Daoy (cell line): ENCODE results near the gene COL25A1. TPM values are rescaled to one million over a fixed set of nuclear protein-coding genes. Genes with fewer than 3 reads are reported as not detected.
"Not testable (repeated sequence)": the region's sequence is repeated elsewhere in the genome, so short reads cannot be mapped to it uniquely, and the experiment has no call there.

Source experiments
- DNase-seq: peaks from one replicate; pipeline ENCODE4 v3.0.0-alpha.2; 2015; ENCODE audit warnings: low read depth
- total RNA-seq: library from RNA; depleted of rRNA; stranded (reverse); fragments of >200 nt; shearing (Covaris generic); gene quantifications from 2 replicates; pipeline ENCODE4 v1.2.3, GENCODE V29; 2014

COL25A1 gene
- total RNA-seq, 1 experiment from 2014 or later: 0.74 TPM

DNA sequence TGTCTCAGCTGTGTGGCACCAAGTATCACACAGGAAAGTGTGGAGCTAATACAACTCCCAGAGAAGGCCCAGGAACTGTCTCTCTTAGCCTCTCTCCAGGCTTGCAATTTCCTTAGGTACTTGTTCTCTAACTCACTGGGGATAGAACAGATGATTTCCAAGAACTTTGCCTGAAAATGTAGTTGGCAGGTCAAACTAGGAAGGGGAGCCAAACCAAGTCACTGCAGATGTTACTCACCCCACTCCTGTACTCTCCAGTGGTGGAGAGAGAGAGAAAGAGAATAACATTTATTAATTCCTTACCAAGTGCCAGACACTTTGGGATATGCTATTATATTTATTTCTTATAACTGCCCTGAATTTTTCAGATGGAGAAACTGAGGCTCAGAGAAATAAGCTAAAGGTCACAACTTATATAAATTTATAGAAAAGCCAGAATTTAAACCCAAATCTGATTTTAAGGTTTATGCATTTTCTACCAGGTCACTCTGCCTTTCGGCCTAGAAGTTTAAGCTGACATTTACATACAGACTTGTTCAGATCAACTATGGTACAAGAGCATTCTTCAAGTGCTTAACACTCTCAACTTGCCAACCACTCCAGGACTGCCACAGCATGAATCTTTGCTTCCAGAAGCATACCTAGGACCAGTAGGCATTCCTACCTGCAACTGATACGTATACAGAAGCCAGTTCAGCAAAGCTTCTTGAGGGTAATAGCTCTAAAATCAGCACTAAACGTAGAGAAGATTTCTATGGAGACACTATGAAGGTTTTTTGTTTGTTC lies 291.0 kb downstream of the COL25A1 start:
- no peak for DNase-seq

- DNase-seq: no peak
These were observed 291.9 kb downstream of the COL25A1 start for GRCh38 chr4:109010521-109010920.

DNA sequence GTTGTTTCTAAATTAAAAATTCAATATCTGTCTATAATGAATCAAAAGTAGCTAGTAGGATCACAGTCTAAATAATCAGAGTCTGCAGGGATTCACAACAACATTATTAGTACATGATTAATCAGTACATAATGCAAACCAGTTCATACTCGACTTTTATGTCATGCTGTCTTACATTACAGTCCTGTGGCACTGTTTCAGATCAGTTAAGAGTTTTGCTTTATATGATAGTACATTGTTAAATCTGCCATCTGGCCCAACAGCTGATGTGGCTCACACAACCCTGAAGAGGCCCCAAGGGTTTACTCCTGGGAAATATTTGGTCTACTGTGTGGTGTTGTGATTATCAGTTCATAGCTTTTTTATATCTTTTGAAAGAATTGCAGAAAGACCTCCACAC lies 292.5 kb downstream of the COL25A1 start:
- no peak for DNase-seq

DNA sequence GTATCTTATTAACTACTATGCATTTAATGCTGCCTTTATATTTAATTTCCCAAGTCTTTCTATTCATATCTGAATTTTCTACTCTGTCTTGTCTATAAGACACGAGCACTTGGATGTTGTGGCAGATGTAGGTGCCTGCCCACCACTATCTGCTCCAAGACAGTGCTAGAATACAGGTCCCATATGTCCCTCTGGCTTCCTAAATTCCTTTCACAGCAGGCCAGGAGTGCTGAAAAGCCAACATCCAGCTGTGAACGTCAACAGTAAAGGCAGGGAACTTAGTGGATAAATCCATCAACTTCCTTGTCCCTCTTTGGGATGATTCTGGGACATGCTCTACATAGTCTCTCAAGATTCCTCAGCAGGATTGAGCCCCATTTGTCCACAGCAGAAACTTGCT lies 294.5 kb downstream of the COL25A1 start:
- no peak for DNase-seq

GRCh38 chr4:109005523-109005922 lies 296.9 kb downstream of the COL25A1 start:
- peak; percentile 21 for DNase-seq

DNA sequence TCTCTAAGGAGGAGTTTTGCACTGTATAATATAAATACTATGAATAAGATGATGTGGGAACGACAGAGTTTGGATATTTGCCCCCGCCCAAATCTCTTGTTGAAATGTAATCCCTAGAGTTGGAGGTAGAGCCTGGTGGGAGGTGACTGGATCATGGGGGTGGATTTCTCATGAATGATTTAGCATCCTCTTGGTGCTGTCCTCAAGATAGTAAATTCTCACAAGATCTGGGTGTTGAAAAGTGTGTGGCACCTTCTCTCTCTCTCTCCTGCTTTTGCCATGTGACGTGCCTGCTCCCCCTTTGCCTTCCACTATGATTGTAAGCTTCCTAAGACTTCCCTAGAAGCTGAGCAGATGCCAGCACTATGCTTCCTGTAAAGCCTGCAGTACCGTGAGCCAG lies 298.0 kb downstream of the COL25A1 start:
- DNase-seq: no peak

DNA sequence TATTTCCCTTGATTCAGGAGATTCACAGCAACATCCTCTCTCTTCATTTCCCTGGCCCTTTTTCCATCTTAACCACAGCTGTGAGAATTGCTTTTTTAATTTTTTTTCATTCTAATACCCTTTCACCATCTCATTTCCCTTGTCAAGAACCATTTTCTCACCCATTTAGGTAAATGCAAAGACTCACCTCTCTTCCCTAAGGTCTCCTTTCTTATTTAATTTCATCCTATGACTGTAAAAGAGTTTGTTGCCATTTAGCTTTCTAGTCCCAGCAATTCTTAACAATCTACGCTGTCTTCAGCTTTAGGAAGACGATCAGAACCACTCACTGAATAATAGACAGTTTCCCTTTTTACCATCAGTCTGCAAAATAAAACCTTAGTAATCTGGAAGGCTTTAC lies 298.5 kb downstream of the COL25A1 start:
- DNase-seq: no peak

- DNase-seq: peak; percentile 15
These were observed 310.7 kb downstream of the COL25A1 start for GRCh38 chr4:108991551-108992328.

DNA sequence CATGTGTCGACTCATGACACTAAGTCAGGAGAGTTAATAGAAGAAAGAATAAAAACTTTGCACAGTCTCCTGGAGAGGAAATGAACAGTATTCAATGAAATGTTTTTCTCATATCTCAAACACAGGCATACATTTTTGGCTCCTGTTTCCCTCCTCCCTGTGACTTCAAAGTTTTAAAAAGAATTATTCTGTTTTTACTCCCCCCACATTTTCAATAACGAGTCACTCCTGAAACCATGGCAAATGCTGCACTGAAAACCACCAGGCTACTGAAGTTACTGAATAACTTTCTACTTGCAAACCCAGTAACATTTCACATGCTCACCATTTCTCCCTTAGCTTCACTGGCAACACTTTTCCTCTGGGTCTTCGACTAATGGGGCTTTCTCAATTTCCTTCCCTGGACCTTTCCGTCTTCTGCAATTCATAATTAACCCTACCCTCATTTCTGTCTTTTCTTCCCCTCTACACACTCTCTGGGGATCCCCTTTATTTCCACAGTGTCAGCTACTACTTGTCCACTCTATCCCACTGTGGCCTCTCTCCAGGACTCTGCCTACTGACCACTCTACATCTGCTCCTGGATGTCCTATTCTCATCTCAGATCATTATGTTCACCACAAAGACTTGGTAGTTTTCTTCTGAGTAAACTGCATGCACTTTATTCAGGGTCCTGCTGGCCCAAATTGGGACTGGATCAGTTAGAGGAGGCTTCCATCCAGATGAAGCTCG lies 313.8 kb downstream of the COL25A1 start:
- no peak for DNase-seq

GRCh38 chr4:108984495-108984894 lies 318.0 kb downstream of the COL25A1 start:
- DNase-seq: not testable (repeated sequence)

DNA sequence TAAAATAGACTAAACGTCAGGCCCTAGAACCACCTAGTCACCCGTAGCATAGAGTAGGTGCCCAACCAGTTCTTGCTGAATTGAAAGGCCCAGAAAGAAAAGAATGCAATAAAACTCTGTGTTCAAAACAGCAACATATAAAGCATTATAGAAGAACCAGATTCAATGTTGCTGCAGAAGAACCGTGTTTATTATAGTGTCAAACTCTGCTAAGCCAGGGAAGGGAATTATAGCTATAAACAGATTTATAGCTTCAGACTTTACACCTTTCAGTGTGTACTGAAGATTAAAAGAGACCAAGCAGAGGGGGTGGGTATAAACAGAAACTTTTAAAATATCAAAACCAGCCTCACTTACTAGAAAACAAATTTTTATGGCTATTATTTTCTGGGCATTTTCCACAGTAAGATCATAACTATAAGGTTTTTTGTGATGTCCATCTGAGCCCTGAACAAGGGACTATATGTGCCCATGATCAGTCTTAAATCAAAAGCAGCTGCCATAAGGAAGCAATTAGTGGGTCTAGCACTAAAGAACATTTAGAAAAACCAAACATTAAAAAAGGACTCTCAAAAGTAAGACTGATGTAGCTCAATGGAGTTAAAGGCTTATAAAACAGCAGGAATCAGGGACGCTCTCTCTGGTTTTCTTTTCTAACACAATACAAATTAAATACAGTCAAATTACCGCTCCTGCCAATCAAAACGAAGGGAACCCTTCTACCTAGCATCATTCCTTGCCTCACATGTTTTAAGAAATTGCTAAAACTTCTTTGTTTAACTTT lies 319.9 kb downstream of the COL25A1 start:
- DNase-seq: no peak

GRCh38 chr4:108980455-108981239 lies 321.8 kb downstream of the COL25A1 start:
- no peak for DNase-seq

DNA sequence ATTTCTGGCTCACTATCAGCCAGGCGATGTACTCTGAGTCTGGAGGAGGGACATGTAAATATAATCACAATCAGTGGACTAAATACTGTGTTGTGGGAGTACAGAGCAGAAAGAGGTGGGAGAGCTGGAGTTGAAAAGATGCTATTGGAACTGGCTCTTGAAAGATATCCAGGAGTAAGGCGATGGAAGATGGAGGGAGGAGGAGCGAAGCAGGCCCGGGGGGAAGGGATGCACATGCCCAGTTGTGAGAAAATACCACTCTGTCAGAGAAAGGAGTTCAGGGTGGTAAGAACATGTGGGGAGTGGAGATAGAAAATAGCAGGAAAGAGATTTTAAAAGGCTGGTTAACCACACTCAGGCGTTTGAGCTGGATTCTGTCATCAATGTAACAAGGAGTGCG lies 322.7 kb downstream of the COL25A1 start:
- no peak for DNase-seq

GRCh38 chr4:108978066-108978465 lies 324.4 kb downstream of the COL25A1 start:
- no peak for DNase-seq

- DNase-seq: no peak
These were observed 329.7 kb downstream of the COL25A1 start for GRCh38 chr4:108972613-108973283.

DNA sequence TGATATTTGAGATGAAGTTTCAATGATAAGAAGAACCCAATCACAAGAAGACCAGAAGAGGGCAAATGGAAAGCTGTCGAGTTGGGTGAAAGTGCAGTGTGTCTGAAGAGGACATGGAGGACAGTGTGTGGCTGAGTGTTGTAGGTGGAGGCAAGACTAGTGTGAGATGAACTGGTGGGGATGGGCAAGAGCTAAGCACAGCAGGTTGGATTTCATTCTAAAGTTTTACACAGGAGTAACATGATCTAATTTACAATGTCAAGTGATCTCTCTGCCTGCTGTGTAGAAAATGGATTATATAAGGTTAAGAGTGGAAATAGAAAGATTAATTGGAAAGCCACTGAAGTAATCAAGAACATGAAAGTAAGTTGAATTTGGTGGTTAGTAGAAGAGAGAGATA lies 331.0 kb downstream of the COL25A1 start:
- no peak for DNase-seq

DNA sequence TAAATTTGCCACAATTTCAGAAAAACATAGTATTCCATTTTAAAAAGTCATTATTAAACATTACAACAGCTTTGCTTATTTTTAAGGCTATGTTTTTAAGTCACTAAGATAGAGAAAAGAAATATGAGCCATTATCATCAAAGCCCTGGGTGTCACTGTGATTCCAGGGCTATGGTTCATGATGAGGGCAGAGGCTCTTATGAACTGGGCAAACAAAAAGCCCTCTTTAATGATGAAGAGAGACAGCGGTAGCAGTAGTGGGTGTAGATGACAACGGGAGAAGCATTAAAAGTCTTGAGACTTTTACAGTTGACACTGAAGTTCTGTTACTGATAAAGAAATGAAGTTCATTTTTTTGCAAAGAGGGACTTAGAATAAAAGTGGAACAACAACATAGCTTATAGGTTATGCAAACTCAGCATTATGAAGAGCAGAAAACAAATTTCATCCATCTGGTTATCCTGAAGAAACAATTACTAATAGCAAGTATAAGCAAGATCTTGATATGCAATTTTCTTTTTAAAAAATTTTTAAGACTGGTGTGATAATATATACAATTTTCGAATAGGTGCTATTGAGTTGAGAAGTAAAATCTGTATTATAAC lies 336.9 kb downstream of the COL25A1 start:
- DNase-seq: no peak

- no peak for DNase-seq
These were observed 337.4 kb downstream of the COL25A1 start for GRCh38 chr4:108965016-108965415.

- no peak for DNase-seq
These were observed 338.5 kb downstream of the COL25A1 start for GRCh38 chr4:108963910-108964309.

DNA sequence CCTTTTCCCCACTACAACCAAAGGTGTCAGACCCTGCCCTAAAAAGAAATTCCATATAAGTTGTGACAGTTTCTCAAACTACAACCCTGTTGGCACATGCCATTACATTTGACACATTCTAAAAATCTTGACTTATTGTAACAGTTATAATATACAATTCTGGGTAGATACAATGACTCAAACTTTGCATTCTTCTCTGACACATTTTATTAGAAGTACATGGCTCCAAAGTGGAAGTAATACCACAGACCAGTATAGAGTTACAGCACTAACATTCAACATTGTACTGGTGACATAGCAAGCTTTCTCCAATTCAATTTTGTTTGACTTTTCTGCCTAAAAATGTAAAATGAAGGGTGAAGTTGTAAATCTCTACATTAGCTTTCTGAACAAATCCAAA lies 343.0 kb downstream of the COL25A1 start:
- DNase-seq: no peak
